PC-3 (cell line): ENCODE data around the gene UCKL1.

ENCODE experiments used
- CTCF ChIP-seq: fragments of 300-600 bp; sonication (generic); conservative IDR thresholded peaks from 2 replicates; pipeline ENCODE4 v1.5.1; 2017; ENCODE audit warnings: antibody characterized with exemption, low read depth, mild to moderate bottlenecking, low read length
- EZH2 ChIP-seq: fragments of 300-600 bp; sonication (generic); IDR thresholded peaks from one replicate; pipeline ENCODE4 v1.6.1; 2017; ENCODE audit warnings: antibody characterized with exemption, mild to moderate bottlenecking, low read length; ENCODE audit not compliant: unreplicated experiment
- EZH2phosphoT487 ChIP-seq: fragments of 300-600 bp; sonication (generic); IDR thresholded peaks from 2 replicates; pipeline ENCODE4 v1.6.1; 2018; ENCODE audit warnings: mild to moderate bottlenecking, antibody characterized with exemption, low read length, borderline replicate concordance

GRCh38 chr20:63957690-63958441 lies 1.6 kb upstream of the UCKL1 start:
- TF ChIP-seq CTCF (no peak), EZH2 (no peak), EZH2phosphoT487 (no peak)
